ENCODE measurements around the gene SH3RF1.

DNA sequence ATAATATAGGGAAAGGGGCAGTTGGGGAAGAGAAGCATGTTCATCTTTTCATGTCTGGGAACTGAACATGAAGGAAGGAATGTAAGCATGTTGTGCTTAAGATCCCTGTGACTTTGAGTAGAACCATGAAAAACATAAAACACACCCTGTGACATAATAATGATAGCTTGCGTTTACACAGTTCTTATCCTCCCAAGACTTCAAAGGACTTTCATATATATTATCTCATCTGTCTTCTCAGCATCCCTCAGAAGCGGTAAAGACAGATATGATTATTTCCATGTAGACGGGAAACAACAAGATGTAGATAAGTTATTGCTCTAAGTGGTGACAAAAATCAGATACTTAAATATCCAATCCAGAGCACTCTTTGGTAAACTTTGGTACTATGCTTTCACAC is 3.3 kb upstream of the SH3RF1 start:
- TF ChIP-seq, protein P1, sequence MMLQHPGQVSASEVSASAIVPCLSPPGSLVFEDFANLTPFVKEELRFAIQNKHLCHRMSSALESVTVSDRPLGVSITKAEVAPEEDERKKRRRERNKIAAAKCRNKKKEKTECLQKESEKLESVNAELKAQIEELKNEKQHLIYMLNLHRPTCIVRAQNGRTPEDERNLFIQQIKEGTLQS (IDR thresholded peaks at IDR 0.05; ENCODE audit: insufficient read depth, low read depth, low read length): no peak
- no peak for TF ChIP-seq YY1 (IDR thresholded peaks at IDR 0.05; ENCODE audit: low read depth, low read length)
- no peak for TF ChIP-seq SP1 (IDR thresholded peaks at IDR 0.05; ENCODE audit: low read depth, low read length)
- no peak for TF ChIP-seq TAF1 (IDR thresholded peaks at IDR 0.05; ENCODE audit: low read depth, low read length)
- TF ChIP-seq CREB1 (IDR thresholded peaks at IDR 0.05): no peak
- no peak for TF ChIP-seq EZH2 (IDR thresholded peaks at IDR 0.05; ENCODE audit: low read depth, low read length, severe bottlenecking)
- TF ChIP-seq, protein P2, sequence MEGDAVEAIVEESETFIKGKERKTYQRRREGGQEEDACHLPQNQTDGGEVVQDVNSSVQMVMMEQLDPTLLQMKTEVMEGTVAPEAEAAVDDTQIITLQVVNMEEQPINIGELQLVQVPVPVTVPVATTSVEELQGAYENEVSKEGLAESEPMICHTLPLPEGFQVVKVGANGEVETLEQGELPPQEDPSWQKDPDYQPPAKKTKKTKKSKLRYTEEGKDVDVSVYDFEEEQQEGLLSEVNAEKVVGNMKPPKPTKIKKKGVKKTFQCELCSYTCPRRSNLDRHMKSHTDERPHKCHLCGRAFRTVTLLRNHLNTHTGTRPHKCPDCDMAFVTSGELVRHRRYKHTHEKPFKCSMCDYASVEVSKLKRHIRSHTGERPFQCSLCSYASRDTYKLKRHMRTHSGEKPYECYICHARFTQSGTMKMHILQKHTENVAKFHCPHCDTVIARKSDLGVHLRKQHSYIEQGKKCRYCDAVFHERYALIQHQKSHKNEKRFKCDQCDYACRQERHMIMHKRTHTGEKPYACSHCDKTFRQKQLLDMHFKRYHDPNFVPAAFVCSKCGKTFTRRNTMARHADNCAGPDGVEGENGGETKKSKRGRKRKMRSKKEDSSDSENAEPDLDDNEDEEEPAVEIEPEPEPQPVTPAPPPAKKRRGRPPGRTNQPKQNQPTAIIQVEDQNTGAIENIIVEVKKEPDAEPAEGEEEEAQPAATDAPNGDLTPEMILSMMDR (IDR thresholded peaks at IDR 0.05; ENCODE audit: control extremely low read depth in 1 of 3, insufficient read depth in 1 of 3, low read depth in 1 of 3, low read length in 3 of 3): no peak
- no peak for TF ChIP-seq CHD1 (IDR thresholded peaks at IDR 0.05; ENCODE audit: low read depth, low read length)
- no peak for TF ChIP-seq CTBP2 (IDR thresholded peaks at IDR 0.05; ENCODE audit: borderline replicate concordance, insufficient read depth, insufficient read length, low read length)
- TF ChIP-seq BRCA1 (IDR thresholded peaks at IDR 0.05; ENCODE audit: low read depth, low read length): no peak
- no peak for TF ChIP-seq RAD21 (IDR thresholded peaks at IDR 0.05 in 1 of 2, conservative IDR thresholded peaks at IDR 0.05 in 1 of 2; ENCODE audit: low read depth in 2 of 2, low read length in 2 of 2)
- TF ChIP-seq POLR2A (IDR thresholded peaks at IDR 0.05; ENCODE audit: control extremely low read depth in 1 of 2, low read depth in 2 of 2, low read length in 2 of 2): no peak
- TF ChIP-seq EP300 (IDR thresholded peaks at IDR 0.05; ENCODE audit: borderline replicate concordance in 1 of 2, low read depth in 2 of 2, low read length in 2 of 2): no peak
